IPS-11a (cell line): ENCODE results near the gene MCF2L2.

Experiments used
- H3K4me3 ChIP-seq: one replicate; pipeline ENCODE4 v1.5.1; 2013; ENCODE audit warnings: low read depth, low read length, control low read depth

The MCF2L2 gene

DNA sequence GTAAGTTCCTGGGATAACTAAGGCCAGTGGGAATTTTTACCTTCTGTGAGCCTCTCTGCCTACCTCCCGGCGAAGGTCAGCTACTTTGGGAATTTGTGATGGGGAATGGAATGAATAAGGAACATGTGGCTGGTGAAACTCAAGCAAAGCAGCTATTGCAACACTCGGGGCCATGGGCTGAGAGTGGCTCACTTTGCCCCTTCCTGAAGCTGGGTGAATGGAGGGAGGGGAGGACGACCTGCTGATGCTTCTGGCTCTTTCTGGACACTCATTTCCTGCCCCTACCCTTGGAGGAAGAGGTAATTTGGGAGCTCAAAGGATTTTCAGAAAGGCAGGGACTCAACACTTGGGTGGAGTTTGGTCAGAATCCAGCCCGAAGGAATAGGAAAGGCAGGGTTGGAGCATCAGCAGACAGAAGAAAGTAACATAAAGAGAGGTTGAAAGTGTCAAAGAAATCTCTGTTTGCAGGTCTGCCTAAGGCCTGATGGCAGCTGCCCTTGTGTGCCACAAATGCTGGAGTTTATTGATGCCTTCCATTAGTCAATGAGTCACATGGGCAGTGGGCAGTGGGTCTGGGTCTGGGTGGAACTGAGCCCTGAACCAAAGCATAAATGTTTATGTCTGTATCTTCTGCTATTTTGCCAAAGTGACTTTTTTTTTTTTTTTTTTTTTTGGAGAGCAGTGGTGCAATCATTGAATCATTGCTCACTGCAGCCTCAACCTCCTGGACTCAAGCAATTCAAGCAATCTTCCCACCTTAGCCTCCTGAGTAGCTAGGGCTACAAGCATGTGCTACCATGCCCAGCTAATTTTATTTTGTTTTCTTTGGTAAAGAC, 278.3 kb downstream of the MCF2L2 start:
- no peak overlapping the region for H3K4me3 ChIP-seq

- no peak overlapping the region for H3K4me3 ChIP-seq
Measured at GRCh38 chr3:183148056-183148455, 280.4 kb downstream of the MCF2L2 start.

DNA sequence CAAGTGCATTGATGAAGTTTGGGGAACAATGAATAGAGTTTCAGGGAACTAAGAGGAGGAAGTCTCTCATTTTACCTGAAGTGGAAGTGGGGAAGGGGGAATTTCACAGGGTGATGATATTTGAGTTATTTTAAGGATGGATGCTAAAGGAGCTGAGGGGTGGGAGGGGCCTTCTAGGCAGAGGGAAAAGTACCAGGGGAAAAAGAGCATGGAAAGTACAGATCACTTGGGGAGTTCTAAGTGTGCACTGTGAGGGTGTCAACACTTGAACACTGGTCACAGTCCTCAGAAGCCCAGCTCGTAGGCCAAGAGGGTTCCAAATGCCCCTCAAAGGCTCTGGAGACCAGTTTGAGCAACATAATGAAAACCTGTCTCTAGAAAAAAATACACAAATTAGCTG, 284.1 kb downstream of the MCF2L2 start:
- no peak overlapping the region for H3K4me3 ChIP-seq

- H3K4me3 ChIP-seq, result no peak overlapping the region
Measured at GRCh38 chr3:183142199-183142598, 286.2 kb downstream of the MCF2L2 start.

DNA sequence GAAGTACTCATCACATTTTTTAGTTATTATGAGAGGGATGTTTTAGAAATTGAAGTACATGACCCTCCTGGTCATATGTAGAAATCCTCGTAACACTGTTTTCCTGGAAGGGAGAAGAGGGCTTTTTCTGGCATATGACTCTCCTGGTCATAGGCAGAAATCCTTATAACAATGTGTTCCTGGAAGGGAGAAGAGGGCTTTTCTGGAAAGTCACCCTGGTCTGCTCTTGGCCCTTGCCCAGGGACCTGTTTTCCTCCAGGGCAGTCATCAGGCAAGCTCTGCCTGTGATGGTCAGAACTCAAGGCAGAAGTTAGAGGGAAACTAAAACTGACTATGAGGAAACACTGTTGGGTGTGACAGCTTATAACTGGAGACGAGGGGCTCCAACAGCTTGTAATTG, 293.6 kb downstream of the MCF2L2 start:
- H3K4me3 ChIP-seq, result no peak overlapping the region

DNA sequence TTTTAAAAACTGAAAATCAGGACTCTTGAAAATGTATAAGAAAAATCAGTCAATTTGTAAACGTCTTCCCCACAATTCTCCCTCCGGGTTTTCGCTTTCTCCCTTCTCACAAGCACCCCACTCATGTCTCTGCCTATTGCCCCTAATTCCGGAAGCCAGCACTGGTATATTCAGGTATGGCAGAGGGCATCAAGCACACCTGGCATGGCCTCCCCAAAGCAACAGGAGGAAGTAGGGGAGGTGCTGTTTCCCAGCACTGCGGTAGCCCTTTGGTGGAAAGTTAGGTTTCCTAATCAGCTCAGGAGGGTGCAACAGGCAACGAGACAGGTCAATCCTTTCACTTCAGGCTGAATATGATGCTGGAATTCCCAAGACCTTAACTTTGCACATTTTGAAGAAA, 296.0 kb downstream of the MCF2L2 start:
- H3K4me3 ChIP-seq, result no peak overlapping the region

DNA sequence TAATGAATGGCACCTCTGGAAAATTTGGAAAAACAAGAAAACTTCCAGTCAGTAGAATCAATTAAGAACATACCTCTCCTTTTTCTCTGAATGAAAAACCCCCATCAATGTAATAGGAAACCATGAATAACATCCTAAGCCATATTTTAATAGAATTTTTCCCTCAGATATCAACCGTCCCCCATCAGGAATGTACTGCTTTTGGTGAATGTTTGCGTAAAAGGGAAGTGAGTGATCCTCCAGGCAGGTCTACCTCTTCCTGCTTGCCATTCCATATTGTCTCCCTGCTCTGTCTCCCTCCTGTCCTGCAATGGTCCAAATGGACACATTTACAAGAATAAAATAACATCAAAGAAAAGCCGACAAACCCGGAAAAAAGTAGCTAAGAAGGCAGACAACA, 296.7 kb downstream of the MCF2L2 start:
- H3K4me3 ChIP-seq, result no peak overlapping the region

DNA sequence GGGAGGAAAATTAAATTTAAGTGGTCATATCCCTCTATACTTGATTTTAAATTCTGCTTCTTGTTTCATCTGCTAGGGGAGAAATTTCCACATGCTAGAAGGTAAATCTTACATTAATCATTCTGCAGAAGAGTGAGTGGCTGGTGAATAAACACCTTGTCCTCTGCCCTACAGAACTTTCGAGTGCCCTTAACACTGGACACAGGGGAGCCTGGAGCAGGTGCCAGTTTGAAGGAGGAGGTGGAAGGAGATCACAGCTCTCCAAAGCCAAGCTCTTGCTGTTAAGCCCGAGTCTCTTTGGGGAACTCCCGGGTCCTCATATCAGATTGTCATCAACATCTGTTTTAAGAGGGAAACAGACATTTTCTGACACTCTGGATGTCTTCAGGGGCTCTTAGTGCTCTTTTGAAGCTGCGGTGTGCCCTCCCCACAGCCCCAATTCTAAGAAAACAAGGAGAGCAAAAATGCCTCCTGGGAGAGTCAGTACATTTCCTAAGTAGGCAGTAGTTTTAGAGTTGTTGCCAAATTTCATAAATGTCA, 297.2 kb downstream of the MCF2L2 start:
- no peak overlapping the region for H3K4me3 ChIP-seq

- no peak overlapping the region for H3K4me3 ChIP-seq
Measured at GRCh38 chr3:183129243-183129642, 299.2 kb downstream of the MCF2L2 start.

GRCh38 chr3:183128709-183129108, 299.7 kb downstream of the MCF2L2 start:
- H3K4me3 ChIP-seq, result no peak overlapping the region
